SK-N-MC (cell line): ENCODE results near the gene LRP11.

ENCODE experiments used
- DNase-seq: peaks from one replicate; pipeline ENCODE4 v3.0.0-alpha.2; 2011; ENCODE audit warnings: low read depth, low spot score
- H3K27ac ChIP-seq: fragments of 200-600 bp; sonication (generic); 2 replicates; pipeline ENCODE4 v1.5.1; 2016; ENCODE audit warnings: mixed run types
- H3K36me3 ChIP-seq: fragments of 200-600 bp; sonication (generic); 2 replicates; pipeline ENCODE4 v1.6.1; 2017; ENCODE audit warnings: antibody characterized with exemption, low read length, mixed read lengths; ENCODE audit not compliant: insufficient read depth
- H3K4me3 ChIP-seq: fragments of 200-600 bp; sonication (generic); 2 replicates; pipeline ENCODE4 v1.5.1; 2016
- H3K9ac ChIP-seq: fragments of 200-600 bp; sonication (generic); 2 replicates; pipeline ENCODE4 v1.8.0; 2017; ENCODE audit warnings: mixed run types, mixed read lengths; ENCODE audit not compliant: insufficient read length
- H3K9me3 ChIP-seq: fragments of 200-600 bp; sonication (generic); 2 replicates; pipeline ENCODE4 v1.6.1; 2017; ENCODE audit warnings: low read depth, mild to moderate bottlenecking, antibody characterized with exemption, low read length, moderate library complexity, mixed read lengths
- EZH2 ChIP-seq: fragments of 200-600 bp; sonication (generic); IDR thresholded peaks from one replicate; pipeline ENCODE4 v1.6.1; 2017; ENCODE audit warnings: antibody characterized with exemption
- FOXP2 ChIP-seq: optimal IDR thresholded peaks from 2 replicates; pipeline ENCODE3; 2011; ENCODE audit warnings: mild to moderate bottlenecking, moderate library complexity; ENCODE audit not compliant: insufficient read depth; ENCODE audit errors: extremely low read length, control extremely low read depth
- POLR2AphosphoS5 ChIP-seq: IDR thresholded peaks from 2 replicates; pipeline ENCODE4 v1.6.1; 2012; ENCODE audit warnings: mild to moderate bottlenecking, low read depth, low read length, borderline replicate concordance

The LRP11 gene

GRCh38 chr6:149881066-149881766, 17.1 kb upstream of the LRP11 start:
- H3K4me3 ChIP-seq, result no peak overlapping the region
- no peak for DNase-seq
- no peak overlapping the region for H3K27ac ChIP-seq
- H3K36me3 ChIP-seq, result no peaks in the 10 kb centered on the region
- H3K9ac ChIP-seq, result no peak overlapping the region
- no peak for TF ChIP-seq EZH2
- no peak for TF ChIP-seq FOXP2
- TF ChIP-seq POLR2AphosphoS5, result no peak
- H3K9me3 ChIP-seq, result no peaks in the 10 kb centered on the region

GRCh38 chr6:149877659-149878058, 13.5 kb upstream of the LRP11 start:
- TF ChIP-seq EZH2 (no peak), POLR2AphosphoS5 (no peak), FOXP2 (no peak)
- Histone ChIP-seq H3K9ac (no peak overlapping the region), H3K36me3 (no peaks in the 10 kb centered on the region), H3K27ac (no peak overlapping the region), H3K9me3 (no peaks in the 10 kb centered on the region), H3K4me3 (no peak overlapping the region)
- no peak for DNase-seq

GRCh38 chr6:149876241-149876933, 12.2 kb upstream of the LRP11 start:
- H3K36me3 ChIP-seq, result no peaks in the 10 kb centered on the region
- H3K4me3 ChIP-seq, result no peak overlapping the region
- DNase-seq, result no peak
- no peak for TF ChIP-seq FOXP2
- no peak for TF ChIP-seq POLR2AphosphoS5
- no peak for TF ChIP-seq EZH2
- H3K9ac ChIP-seq, result no peak overlapping the region
- peaks cover 4% of the 10 kb centered on the region; the same call in 1 of the 2 replicates for H3K9me3 ChIP-seq
- no peak overlapping the region for H3K27ac ChIP-seq

- TF ChIP-seq EZH2 (no peak), POLR2AphosphoS5 (no peak), FOXP2 (no peak)
- no peak overlapping the region for H3K9ac ChIP-seq
- no peak for DNase-seq
These were observed 8.1 kb upstream of the LRP11 start for GRCh38 chr6:149872233-149872632.

GRCh38 chr6:149871182-149871581, 7.0 kb upstream of the LRP11 start:
- TF ChIP-seq EZH2 (no peak), FOXP2 (no peak), POLR2AphosphoS5 (no peak)

More at GRCh38 chr6:149872233-149872632, 8.1 kb upstream of the LRP11 start:
- no peak overlapping the region for H3K27ac ChIP-seq
- H3K36me3 ChIP-seq, result no peaks in the 10 kb centered on the region
- H3K4me3 ChIP-seq, result no peak overlapping the region
- peaks cover 4% of the 10 kb centered on the region; the same call in 1 of the 2 replicates for H3K9me3 ChIP-seq

GRCh38 chr6:149869275-149869892, 5.2 kb upstream of the LRP11 start:
- no peak overlapping the region for H3K27ac ChIP-seq
- no peak for DNase-seq
- TF ChIP-seq POLR2AphosphoS5 (no peak), EZH2 (no peak), FOXP2 (no peak)

More at GRCh38 chr6:149871182-149871581, 7.0 kb upstream of the LRP11 start:
- no peak overlapping the region for H3K27ac ChIP-seq
- H3K36me3 ChIP-seq, result no peaks in the 10 kb centered on the region
- DNase-seq, result no peak
- no peak overlapping the region for H3K4me3 ChIP-seq
- H3K9me3 ChIP-seq, result peaks cover 4% of the 10 kb centered on the region; the same call in 1 of the 2 replicates
- no peak overlapping the region for H3K9ac ChIP-seq

GRCh38 chr6:149867876-149868640, 3.9 kb upstream of the LRP11 start:
- no peak for DNase-seq
- H3K9me3 ChIP-seq, result peaks cover 4% of the 10 kb centered on the region; the same call in 1 of the 2 replicates
- no peak overlapping the region for H3K4me3 ChIP-seq
- H3K27ac ChIP-seq, result no peak overlapping the region
- H3K36me3 ChIP-seq, result no peaks in the 10 kb centered on the region
- TF ChIP-seq EZH2 (no peak), FOXP2 (peak; percentile 13)
- no peak overlapping the region for H3K9ac ChIP-seq

More at GRCh38 chr6:149869275-149869892, 5.2 kb upstream of the LRP11 start:
- Histone ChIP-seq H3K36me3 (no peaks in the 10 kb centered on the region), H3K4me3 (no peak overlapping the region), H3K9me3 (peaks cover 4% of the 10 kb centered on the region; the same call in 1 of the 2 replicates), H3K9ac (no peak overlapping the region)
